NCI-H69 (cell line): ENCODE results near the gene PCBP2.

ENCODE experiments used
- DNase-seq: peaks from one replicate; lab custom pipeline; 2025; lab: John Stamatoyannopoulos, UW

The PCBP2 gene

DNA sequence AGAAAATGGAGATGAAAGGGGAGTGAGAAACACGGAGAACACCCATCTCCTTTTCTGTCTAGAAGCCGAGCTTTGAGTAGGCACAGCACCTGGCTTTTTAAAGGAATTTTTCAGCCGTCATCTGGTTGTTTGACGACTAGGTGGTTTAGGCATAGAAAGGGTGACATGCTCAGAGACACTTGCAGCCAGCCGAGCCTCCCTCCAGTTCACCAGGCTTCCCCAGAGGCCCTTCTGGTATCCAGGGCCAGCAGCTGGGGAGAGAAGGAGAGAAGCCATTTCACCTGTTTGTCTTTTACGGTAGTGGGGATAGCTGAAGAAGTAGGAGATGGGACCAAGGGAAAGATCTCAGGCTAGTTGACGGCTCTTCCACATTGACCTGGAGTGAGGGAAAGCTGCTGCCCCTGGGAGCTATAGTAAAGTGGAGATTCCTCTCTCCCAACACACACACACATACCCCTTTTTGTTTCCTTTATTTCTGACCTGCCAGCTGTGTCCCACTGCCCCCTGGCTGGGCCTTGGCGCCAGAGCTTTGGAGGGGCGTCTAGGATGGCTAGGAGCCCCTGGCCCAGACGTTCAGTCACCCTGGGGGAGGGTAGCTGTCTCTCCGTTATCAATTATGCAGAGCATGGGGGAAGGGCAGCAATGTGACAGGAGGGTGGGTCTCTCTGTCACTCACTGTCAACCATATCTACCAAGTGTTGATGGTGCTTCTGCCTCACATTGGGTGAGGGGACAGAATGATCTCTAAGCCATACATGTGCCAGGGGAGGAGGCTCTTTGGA lies 41.9 kb downstream of the PCBP2 start:
- peak; percentile 76 for DNase-seq

DNA sequence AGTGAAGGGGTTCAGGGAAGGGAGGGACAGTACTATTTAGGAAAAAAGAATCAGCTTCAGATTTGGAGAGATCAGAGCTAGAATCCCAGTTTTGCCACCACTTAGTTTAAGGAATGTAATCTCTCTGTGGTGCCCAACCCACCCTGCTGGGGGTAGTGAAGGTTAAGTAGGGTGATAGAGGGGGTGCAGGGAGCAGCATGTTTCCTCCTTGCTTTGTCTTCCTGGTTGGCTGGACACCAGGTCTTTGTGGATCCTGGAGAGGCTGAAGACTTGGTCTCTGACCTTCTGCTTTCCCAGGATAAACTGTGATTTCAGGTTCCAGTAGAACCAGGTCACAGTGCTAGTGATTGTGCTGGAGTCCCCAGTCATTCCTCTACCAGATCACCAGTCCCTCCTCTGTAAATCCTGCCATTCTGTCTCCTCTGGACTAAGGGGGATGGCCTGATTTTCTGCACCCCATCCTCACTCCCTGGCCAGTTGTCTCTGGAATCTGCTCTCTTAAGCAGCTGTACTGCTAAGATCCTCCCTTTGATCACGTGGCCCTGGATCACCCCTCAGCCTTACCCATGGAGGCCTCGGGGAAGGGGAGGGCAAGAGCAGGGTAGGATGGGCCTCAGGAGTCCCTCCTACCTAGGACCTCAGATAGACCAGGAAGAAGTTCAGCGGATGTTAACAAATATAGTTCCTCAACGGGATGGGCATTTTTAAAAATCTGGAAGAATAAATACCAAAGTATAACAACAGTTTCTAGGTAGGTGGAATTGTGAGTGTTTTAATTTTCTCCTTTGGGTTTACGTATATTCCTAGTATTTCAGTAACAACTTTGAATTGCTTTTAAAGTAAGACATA lies 44.2 kb downstream of the PCBP2 start:
- DNase-seq, result no peak

DNA sequence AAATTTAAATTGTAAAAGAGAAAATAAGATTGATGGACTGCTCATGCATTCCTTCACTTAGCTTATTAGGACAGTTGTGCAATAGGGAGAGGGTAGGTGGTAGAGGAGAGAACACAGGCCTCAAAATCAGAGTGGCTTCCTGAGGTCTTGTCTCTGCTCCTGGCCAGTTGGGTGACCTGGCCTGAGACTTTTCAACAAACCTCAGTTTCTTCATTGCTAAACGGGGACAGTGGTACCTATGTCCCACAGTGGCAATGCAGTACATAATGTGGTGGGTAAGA lies 44.8 kb downstream of the PCBP2 start:
- no peak for DNase-seq

DNA sequence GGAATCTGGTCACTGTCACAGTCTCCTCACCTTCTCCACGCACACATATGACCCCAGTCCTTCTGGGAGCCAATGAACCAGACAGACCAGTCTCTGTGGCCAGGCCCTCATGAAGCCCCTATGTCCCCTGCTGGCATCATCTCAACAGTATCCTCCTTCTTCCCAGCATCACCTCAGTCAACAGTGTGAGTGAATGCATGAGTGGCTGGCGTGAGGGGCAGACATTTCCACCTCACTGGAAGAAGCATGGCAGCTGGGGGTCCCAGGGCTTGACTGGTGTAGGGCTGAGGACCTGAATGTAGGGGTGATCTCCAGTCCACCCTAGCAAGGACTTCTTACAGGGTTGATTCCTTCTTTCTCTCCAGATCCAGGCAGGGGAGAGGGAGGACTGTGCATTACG lies 45.6 kb downstream of the PCBP2 start:
- DNase-seq, result no peak

DNA sequence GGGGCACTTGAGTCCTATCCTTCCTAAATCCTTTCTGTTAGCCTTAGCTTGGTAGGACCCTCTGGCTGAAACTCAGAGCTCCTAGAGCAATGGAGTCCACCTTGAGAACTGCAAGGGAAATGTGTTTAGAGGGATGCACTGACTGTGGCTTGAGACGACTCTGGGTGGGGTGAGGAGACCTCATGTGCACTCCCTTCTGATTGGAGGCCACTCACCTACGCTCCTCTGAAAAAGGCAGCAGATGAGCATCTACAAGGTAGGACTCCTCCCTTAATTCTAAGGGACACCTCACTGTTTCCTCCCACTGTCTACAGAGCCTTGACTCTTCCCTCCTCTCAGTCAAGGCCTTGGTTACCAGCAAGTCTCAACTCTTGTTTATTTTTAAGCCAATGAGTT lies 46.3 kb downstream of the PCBP2 start:
- no peak for DNase-seq

DNA sequence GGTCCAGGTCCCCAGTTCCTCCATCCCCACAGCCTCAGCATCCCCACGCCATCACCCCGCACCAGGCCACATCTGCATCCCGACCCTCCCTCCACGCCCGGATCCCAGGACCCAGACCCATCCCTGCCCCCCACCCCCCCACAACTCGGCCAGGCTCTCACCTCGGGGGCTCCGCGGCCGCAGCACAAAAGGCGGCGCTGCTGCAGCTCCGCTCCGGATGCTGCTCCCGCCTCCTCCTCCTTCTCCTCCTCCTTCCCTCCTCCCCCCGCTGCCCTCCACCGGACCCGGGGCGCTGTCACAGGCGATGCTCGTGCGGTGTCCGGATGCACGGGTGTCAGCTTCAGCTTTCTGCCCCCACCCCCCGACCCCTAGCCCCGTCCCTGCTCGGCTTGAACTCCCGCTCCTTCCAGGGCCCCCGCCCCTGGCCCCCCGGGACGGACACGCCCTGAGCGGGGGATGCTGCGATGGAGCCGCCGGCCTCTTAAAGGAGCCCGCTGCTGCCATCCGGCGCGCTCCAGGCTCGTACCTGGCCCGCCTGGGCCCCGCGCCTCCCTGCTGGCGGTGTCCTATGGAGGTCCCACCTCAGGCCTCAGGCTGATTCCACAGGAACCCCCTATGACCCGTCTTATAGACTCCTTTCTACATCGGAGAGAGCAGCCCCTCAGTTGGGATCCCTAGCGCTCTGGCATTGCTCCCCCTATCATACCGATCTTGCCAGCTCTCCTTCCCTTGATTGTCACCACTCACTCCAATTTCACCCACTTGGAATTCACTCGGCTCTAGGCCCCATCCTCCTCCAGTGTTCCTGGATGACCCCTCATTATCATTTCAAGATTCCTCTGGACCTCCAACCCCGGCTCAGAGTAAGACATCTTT lies 47.6 kb downstream of the PCBP2 start, which contains the start of gene MAP3K12:
Gene MAP3K12 (minus strand): TSS at position 193 of the 876 bp plus-strand sequence. CDS start 12,067 bp downstream, outside the sequence.
- peak; percentile 92 for DNase-seq

DNA sequence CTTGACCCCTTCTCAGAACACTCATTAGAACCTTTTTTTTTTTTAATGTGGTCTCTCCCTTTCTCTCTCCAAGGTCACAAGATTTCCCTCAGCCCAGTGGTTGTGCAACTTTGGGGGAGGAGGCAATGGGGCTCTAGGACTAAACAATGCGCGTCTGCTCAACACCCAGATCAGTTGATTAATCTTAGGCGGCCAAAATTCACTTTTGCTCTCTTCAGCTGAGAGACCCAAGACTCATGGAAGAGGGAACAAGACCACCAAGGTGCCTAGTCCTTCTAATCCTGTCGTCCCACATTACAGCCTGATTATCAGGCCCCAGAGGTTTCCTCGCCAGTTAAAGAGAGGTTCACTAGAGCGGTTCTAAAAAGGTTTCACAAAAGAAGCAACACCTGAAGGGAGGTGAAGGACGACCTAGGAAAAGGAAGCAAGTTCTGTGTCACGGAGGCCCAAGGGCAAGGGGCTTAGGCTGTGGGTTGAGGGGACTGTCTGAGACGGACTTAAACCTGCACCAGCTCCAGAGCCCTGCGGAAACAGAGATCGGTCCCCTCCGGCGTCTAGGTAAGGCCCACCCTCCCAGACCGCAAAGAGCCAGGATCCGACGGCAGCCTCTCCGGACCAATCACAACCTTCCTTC lies 48.4 kb downstream of the PCBP2 start:
- DNase-seq, result peak; percentile 62

DNA sequence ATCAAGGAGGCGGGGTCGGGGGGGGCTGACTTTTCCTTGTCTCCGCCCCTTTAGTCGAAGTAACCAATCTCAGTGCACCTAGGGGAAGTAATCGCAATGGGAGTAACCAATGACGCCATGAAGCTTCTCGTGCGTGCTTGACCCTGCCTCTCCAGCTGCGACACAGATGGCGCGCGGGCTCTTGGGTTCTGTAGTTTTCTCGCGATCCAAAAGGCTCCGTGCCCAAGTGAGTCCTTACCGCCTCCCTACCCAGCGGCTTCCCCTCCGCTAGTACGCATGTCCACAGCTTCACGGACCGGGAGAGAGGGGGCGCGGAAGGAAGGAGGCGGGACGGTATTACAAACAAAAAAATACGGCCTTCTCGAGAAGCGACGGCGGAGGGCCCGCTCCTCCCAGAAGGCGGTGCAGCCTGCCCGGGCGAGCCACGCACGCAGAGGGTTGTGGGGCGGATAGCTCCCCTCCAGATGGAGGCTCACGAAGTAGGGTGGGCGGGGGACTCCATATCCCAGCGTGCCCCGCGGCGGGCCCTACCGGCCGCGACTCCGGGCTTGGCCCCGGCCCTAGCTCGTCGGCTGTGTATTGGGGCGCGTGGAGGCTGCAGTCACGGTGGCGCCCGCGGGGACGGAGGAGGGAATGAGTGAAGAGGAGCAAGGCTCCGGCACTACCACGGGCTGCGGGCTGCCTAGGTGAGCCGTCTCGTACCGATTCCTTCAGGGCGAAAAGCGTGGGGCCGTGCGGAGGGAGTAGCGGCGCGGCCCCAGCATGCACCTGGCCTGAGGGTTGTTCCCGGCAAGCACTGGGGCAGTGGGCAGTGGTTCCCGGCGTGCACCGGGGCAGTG lies 49.1 kb downstream of the PCBP2 start, which contains the start of gene TARBP2:
Gene TARBP2 (plus strand): TSS at position 508 of the 839 bp plus-strand sequence. CDS start 126 bp downstream, at position 634.
- peak; percentile 100 for DNase-seq

DNA sequence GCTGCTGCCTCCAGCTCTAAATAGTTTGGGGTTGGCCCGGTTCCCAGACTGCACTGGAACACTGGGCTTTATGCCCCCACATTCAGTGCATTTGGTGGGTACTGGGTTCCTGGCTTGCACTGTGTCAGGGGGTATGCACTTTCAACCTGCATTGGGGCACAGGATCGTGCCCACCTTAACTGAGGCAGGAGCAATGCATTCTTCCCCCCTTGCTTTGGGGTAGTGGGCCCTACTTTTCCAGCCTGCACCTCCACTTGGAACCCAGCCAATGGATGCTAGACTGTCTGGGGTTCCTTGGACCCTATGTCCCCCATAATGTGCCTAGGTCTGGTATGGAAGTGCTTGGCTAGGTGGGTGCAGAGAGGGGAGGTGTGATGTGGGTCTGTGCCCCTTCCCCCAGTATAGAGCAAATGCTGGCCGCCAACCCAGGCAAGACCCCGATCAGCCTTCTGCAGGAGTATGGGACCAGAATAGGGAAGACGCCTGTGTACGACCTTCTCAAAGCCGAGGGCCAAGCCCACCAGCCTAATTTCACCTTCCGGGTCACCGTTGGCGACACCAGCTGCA lies 49.8 kb downstream of the PCBP2 start:
- DNase-seq, result no peak

DNA sequence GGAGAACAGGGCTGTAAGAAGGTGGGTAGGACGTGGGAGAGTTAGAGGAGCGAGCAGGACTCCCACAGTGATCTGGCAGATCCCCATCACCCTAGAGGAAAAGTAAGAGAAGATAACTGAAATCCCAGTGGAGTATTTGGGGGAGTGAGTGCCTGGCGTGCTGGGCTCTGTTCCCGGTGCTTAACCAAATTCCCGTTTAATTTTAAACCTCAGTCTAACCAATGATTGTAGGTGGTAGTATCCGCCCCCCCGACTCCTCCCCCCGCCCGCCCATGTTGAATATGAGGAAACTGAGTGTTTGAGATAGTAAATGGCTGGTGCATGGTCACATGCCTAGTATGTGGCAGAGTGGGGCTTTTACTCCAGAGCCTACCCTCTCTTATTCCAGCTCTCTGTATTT lies 50.4 kb downstream of the PCBP2 start:
- no peak for DNase-seq

DNA sequence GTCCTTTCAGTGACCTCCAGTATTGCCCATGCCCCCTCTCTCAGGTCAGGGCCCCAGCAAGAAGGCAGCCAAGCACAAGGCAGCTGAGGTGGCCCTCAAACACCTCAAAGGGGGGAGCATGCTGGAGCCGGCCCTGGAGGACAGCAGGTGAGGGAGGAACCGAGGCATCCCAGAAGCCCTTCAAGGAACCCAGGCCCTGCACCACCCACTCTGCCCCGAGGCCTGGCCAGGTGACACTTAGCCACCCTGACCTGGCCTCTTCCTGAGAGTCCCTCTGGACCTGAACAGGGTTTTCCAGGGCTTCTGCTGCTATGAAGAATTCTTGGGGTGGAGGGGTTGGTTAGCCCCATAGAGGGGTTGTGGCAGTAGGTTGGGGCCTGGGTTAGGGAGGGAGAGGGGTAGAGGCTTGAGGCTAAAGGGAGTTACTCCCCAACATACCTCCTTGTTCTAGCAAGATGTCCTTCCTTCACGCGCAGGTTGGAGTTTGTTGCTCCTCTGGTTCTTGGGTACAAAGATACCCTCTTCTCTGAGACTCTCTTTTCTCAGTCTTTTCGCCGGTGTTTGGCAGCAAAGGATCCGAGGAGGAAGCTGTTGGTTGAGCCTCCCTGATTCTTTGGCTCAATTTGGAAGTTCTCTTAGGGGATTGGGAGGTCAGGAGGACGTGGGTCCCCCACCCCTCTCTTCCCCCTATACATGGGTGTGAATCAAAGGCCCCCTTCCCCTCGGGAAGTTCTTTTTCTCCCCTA lies 51.3 kb downstream of the PCBP2 start:
- DNase-seq, result no peak

DNA sequence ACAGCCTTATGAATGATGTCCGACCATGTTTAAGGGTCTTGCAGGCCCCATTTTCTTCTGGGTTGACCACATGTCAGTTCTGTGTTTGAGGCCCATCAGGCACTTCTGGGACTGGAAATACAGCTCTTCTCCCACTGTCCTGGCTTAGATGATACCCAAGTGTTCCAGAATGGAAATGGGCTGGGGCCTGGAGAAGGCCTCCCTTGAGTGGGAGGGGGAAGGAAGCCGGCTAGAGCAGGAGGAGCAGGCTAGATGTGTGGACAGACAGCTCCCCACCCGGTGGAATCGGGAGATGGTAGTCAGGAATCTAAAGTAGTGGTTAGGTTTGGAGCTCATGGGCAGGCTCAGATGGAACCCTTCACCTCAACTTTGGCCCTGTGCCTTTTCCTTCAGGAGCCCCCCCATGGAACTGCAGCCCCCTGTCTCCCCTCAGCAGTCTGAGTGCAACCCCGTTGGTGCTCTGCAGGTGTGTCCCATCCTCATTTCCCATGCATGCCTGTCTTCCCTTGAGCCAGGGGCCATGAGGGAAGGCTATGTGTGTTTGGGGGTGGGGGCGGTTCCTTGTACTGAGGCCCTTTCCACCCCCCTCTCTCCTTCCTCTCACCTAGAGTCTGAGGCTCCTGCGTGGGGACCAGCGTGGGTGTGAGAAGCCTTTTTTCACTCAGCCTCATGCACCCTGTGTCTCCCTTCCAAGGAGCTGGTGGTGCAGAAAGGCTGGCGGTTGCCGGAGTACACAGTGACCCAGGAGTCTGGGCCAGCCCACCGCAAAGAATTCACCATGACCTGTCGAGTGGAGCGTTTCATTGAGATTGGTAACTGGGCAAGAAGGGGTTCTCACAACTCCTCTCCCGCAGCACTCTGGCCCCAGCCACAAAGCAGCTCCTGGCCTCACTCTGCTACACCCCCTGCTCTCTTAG lies 52.4 kb downstream of the PCBP2 start:
- DNase-seq, result no peak

DNA sequence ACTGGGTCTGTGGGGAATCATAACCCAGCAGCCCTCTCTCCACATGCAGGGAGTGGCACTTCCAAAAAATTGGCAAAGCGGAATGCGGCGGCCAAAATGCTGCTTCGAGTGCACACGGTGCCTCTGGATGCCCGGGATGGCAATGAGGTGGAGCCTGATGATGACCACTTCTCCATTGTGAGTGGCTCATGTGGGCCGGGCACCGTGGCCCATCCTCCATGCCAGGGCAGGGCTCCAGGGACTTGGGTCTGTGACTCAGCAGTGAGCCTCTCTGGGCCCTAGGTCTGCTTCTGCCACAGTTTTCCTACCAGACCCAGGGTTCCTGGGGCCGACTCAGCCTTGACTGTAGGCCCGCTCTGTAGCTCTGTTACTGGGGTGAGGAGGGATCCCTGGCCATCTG lies 53.2 kb downstream of the PCBP2 start:
- DNase-seq, result no peak

DNA sequence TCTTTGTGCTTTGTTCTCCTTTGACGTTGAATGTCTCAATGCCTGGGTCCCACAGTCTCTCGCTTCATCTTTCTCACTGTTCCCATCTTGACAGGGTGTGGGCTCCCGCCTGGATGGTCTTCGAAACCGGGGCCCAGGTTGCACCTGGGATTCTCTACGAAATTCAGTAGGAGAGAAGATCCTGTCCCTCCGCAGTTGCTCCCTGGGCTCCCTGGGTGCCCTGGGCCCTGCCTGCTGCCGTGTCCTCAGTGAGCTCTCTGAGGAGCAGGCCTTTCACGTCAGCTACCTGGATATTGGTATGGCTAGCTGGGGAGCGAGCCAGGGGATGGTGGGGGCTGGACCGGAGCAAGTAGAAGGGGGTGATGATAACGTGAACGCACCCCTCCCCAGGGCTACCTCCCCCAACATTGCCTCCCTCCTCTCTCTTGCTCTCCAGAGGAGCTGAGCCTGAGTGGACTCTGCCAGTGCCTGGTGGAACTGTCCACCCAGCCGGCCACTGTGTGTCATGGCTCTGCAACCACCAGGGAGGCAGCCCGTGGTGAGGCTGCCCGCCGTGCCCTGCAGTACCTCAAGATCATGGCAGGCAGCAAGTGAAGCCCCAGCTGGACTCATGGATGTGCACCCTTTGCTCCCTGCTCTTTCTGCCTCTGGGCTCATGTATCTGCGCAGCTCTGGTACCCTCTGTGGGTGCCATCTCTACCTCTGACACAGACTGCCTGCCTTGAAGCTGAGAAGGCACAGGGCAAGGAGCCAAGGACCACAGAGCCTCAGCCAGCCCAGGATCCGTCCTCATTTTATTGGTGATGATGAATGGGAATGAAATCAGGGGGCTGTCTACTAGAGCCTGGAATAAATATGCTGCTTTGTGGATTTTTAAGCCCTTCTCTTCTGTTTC lies 53.9 kb downstream of the PCBP2 start:
- no peak for DNase-seq

DNA sequence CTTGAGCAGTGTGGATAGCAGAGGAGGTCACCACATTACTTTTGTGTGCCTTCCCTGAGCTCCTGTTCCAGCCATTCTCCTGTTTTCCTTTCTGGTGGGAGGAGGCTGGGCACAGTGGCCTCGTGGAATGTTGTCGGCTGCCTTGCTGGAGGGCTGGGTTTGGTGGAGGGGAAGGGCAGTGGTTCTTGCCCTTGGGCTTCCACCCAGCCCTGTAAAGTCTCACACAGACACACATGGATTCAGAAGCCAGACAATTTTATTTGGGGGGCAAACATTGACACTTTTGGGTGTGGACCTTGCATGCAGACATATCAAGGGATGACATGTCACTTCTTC lies 54.5 kb downstream of the PCBP2 start:
- no peak for DNase-seq

DNA sequence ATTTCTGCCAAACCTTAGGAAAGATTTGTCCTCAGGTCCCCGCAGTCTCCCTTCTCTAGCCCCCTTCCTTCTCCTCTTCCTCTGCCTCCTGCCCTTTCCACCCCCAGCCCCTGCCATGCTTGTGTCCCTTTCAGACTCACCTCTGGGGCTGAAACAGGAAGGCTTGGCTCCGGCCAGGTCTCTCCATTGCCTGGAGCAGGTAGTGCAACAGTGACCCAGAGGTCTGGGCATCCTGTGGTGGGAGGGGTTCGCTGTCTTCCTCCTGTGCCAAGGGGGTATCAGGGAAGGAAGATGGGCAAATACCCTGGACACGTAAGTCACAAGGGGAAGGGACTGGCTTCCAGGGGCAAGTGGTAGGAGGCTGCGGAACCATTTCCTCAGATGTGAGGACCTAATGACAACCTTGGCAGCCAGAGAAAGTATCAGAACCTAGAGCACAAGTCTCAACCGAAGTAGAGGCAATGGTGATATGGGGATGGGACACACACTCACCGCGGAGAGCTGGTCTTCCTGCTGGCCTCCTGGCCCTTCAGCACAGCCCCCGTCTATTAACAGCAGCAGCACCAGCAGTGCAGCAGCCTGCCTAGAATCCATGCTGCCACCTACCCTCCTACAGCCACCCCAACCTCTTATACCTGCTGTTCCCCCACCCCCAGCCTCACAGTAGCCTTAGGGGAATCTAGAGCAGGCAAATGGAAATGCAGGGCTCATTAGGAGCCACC lies 55.1 kb downstream of the PCBP2 start, which contains the start of gene NPFF:
Gene NPFF (minus strand): TSS at position 604 of the 722 bp plus-strand sequence. CDS start 10 bp downstream, at position 594.
- DNase-seq, result no peak

DNA sequence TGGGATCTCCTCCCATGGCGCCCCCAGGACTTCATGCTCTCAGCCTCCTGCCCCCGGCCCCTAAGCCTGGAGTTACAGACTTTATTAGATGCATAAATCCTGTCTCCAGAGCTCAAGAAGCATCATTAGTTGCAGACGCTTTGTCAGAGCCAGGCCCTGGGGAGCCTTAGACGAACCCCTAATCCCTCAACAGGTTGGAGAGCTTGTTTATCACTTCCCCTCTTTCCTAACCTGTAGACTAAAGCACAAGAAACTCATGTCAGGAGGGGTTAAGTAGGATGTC lies 55.6 kb downstream of the PCBP2 start:
- peak; percentile 21 for DNase-seq
